HTERT RPE-1 (cell line): ENCODE data around the gene CEP85L.

Experiments used
- in situ Hi-C: fragments of 300-500 bp; cut with MboI; formaldehyde crosslinking; loops from 4 replicates; pipeline ENCODE4 v1.14.3; 2020; ENCODE audit warnings: low sequenced_read_pairs

CEP85L gene

GRCh38 chr6:118661831-118662230, 10.4 kb upstream of the CEP85L start:
- in situ Hi-C loops: no loop called here

GRCh38 chr6:118660218-118660569, 8.8 kb upstream of the CEP85L start:
- in situ Hi-C loops: no loop called here

GRCh38 chr6:118659513-118660217, 8.3 kb upstream of the CEP85L start:
- in situ Hi-C loops: no loop called here

- in situ Hi-C loops: no loop called here
These were observed 5.6 kb upstream of the CEP85L start for GRCh38 chr6:118656847-118657451.

GRCh38 chr6:118652051-118652615, 742 bp upstream of the CEP85L start:
- in situ Hi-C loops: no loop called here

DNA sequence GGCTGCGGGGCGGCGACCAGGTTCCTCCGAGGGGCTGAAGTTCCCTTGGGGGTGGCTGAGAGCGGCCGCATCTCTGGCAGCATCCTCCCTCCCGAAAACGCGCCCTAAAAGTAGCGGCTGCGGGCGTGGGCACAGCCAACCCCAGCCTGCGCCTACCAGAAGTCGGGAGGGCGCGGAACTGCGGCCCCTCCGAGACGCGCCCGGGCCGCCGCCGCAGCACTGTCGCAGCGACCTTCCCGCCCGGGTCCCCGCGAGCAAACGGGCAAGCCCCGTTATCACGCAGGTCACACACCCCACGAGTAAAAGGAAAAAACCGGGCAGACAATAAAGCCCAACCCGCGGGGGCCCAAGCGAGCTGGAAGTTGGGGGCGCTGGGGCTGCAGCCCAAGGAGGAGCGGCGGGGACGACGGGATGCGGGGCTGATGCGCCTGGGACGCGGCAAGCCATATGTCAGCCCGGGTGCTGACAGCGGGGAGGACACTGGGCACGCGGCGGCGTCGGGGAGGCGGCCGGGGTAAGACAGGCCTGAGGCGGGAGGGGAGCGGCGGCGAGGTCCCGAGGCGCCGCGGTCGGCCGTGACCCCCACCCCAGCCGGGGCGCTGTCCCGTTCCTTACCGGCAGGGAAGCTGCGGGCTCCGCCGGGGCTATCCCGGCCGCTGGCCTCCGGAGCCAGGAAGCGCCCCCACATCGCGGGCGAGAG, 659 bp downstream of the CEP85L start:
- in situ Hi-C loops: no loop called here

GRCh38 chr6:118649918-118650581, 1.3 kb downstream of the CEP85L start:
- in situ Hi-C loops: no loop called here

GRCh38 chr6:118648866-118649554, 2.4 kb downstream of the CEP85L start:
- in situ Hi-C loops: no loop called here

- in situ Hi-C loops: no loop called here
These were observed 4.4 kb downstream of the CEP85L start for GRCh38 chr6:118646977-118647376.

- in situ Hi-C loops: no loop called here
These were observed 6.0 kb downstream of the CEP85L start for GRCh38 chr6:118645395-118645794.

DNA sequence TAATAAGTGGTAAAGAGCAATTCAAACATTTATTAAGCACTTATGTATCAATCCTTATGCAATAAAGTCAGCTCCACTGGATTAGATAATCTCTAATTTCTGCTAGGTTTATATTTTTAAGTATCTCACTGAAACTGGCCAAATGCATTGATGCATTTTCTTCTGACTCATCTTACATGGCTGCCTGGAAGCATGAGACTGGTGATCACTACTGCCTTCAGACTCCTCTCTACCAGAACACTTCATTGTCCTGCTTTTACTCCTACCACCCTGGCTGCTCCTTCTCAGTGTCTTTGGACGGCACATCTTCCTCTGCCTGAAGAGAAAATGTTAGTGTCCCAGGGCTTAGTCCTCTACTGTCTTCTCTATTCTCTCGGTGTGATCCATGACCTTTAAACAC, 7.4 kb downstream of the CEP85L start:
- in situ Hi-C loops: no loop called here

- in situ Hi-C loops: no loop called here
These were observed 10.3 kb downstream of the CEP85L start for GRCh38 chr6:118641042-118641441.

- in situ Hi-C loops: no loop called here
These were observed 12.1 kb downstream of the CEP85L start for GRCh38 chr6:118639054-118639964.

DNA sequence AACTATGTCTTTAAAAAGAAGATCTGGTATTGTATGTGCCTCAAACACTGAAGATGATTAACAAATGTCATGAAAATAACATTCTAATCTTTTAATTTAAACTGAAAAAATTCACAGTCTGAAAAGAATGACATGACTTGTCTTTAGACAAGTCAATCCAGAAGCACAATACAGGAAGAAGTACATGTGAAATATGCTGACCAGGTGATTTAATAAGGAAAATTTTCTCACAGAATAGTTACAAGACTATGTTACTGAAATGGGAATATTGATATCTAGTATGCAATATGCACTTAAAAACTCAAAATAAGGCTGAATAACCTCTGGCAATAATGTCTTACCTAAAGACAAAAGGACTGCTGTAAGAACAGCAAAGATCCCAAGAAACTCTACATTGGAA, 13.1 kb downstream of the CEP85L start:
- in situ Hi-C loops: no loop called here

DNA sequence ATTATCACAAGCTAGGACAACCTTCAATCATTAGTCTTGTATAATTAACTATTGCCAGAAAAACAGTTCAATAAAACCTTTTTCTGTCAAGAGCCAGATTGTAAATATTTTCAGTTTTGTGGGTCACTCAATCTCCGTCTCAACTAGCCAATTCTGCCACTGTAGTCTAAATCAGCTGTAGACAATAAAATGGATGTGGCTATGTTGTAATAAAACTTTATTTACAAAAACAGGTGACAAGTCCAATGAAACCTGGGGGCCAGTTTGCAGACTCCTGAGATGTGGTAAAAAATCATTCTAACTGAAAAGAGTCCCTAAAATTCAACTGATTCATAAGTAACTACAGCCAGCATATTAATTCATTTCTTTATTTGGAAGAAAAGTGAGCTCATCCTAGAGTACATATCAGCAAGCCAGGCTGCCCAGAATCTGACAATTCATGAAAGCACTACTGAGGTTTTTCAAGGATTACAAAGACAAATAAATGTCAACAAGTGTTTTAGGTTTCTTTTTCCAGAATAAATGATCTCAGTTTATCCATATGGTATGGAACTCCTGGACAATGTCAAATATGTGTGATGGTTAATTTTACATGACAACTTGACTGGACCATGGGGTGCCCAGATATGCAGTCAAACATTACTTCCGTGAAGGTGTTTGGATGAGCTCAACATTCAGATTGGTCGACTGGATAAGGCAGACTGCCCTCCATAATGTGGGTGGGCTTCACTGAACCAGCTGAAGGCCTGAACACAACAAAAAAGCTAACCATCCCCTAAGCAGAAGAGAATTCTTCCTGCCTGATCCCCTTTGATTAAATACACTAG, 15.3 kb downstream of the CEP85L start:
- in situ Hi-C loops: no loop called here

DNA sequence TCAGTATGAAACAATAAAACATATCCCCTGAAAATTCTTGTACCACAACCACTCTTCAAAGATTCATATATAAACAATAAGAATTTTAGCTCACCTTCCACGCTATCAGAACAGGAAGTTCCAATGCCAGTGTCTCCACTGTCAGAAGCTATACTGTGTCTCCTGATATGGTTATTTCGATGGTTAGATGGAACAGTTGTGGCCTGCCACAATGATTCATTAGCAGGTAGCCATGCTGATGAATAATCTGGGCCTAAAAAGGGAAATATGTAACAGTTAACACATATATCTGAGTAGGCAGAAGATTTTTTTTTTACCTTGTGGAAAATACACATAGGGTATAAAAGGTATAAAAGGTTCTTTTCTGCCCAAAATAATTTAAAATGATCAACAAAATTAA, 19.0 kb downstream of the CEP85L start:
- in situ Hi-C loops: no loop called here

DNA sequence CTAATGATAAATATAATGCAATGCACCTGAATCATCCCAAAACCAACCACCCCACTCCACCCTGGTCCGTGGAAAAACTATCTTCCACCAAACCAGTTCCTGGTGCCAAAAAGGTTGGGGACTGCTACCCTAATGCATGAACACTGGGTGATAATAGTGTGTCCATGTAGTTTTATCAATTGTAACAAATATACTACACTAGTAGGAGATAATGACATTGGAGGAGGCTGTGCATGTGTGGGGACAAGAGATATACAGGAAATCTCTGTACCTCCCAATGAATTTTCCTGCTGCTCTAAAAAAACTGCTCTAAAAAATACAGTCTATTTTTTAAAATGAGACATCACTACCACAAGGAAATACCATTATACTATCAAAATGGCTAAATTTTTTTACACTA, 20.5 kb downstream of the CEP85L start:
- in situ Hi-C loops: no loop called here

GRCh38 chr6:118630067-118630466, 21.3 kb downstream of the CEP85L start:
- in situ Hi-C loops: no loop called here

DNA sequence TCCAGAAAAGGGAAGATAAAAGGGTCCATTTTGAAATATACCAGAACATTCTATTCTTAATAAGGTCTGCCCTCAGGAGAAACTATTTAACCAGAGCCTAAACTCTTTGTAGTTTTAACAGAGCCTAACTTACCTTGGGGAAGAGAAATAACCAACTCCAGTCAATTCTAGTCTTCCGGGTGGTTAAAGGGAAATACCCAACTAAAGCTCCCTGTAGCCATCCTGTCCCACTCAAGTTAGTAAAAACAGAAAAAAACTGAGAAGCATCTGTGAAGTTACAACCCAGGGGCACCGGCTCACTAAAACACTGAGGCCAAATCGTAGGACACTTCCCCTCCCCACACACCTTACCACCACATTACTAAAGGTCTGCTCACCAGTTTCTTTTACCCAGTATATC, 23.7 kb downstream of the CEP85L start:
- in situ Hi-C loops: no loop called here
